Fibroblast of skin of scalp (primary cell): ENCODE results near the gene FAM72C. TPM values are rescaled to one million over a fixed set of nuclear protein-coding genes. Genes with fewer than 3 reads are reported as not detected.
"Not testable (repeated sequence)": the region's sequence is repeated elsewhere in the genome, so short reads cannot be mapped to it uniquely, and the experiment has no call there.

Experiments used
- DNase-seq: peaks from one replicate; pipeline ENCODE4 v3.0.0-alpha.2; 2013
- polyA plus RNA-seq, 2 experiments: library from polyadenylated mRNA; unstranded; fragments of 120-200 nt; gene quantifications; one replicate each; pipeline ENCODE4 v1.2.1, GENCODE V29; 2013; ENCODE audit not compliant: insufficient read length in 2 of 2

The FAM72C gene
- polyA plus RNA-seq (2013, experiment 1 of 2; ENCODE audit: insufficient read length): 2.3 TPM
- 1.5 TPM for polyA plus RNA-seq (2013, experiment 2 of 2; ENCODE audit: insufficient read length)

- not testable (repeated sequence) for DNase-seq
Observed at GRCh38 chr1:143971924-143972700, at the start of gene FAM72C. FAM72C (minus strand) TSS chr1:143971986; CDS start chr1:143971141, 845 bp downstream.

- not testable (repeated sequence) for DNase-seq
Observed at GRCh38 chr1:144020001-144020738, 48.4 kb upstream of the FAM72C start.

- DNase-seq: not testable (repeated sequence)
Observed at GRCh38 chr1:144019101-144019500, 47.3 kb upstream of the FAM72C start.

- DNase-seq: not testable (repeated sequence)
Observed at GRCh38 chr1:144015180-144015966, 43.6 kb upstream of the FAM72C start.

DNA sequence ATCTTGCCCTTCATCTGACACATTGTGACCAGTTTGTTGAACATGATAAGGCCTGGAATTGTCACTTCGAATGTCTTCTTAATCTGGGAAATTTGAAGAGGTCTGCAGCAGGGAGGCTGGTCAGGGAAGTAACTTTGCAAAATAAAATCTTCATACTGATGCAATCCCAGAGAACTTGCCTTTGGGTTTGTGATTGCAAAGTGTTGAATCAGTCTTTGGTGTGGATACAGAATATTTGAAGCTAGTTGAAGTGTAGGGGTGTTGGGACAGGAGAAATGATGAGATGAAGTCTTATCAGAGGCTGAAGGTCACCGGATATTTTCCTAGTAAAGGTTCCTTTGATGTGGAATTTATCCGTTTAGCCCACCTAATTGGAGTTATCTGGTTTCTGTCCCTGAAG, 42.7 kb upstream of the FAM72C start:
- DNase-seq: not testable (repeated sequence)

DNA sequence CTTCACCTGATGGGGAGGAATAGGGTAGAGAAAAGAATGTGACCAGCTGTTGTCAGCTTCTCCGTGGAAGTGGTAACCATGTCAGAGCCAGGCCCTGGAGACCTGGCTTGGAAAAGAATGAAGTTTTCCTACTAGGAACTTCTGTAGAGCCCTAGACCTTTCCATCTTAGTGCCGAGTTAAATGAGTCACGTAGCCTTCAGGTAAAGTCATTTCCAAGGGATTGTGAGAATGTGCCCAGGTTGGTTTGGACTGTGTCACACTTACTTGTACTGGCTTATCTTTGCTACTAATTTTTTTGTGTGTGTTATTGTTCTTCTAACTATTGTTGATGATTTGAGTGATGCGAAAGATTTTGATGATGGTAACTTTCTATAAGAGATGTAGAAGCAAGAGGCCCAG, 42.3 kb upstream of the FAM72C start:
- DNase-seq: not testable (repeated sequence)

- DNase-seq: not testable (repeated sequence)
Observed at GRCh38 chr1:144012168-144012733, 40.5 kb upstream of the FAM72C start.

DNA sequence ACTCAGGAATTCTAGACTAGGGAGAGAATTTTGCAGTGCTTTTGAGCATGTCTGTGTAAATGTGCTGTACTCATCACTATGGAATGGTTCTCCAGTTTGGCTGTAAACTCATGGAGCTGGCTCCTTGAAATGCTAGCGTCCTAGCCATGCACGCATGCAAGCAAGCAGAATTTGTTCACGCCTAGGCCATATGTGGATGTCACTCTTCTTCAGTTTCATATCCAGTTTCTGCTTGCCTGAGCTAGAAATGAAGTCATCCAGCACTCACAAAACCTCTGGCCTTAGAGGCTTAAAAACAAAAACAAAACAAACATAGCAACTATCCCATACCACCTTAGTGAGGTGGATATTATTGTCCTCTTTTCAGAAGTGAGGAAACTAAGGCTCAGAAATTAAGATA, 37.6 kb upstream of the FAM72C start:
- DNase-seq: not testable (repeated sequence)

- DNase-seq: not testable (repeated sequence)
Observed at GRCh38 chr1:144004259-144004658, 32.5 kb upstream of the FAM72C start.

DNA sequence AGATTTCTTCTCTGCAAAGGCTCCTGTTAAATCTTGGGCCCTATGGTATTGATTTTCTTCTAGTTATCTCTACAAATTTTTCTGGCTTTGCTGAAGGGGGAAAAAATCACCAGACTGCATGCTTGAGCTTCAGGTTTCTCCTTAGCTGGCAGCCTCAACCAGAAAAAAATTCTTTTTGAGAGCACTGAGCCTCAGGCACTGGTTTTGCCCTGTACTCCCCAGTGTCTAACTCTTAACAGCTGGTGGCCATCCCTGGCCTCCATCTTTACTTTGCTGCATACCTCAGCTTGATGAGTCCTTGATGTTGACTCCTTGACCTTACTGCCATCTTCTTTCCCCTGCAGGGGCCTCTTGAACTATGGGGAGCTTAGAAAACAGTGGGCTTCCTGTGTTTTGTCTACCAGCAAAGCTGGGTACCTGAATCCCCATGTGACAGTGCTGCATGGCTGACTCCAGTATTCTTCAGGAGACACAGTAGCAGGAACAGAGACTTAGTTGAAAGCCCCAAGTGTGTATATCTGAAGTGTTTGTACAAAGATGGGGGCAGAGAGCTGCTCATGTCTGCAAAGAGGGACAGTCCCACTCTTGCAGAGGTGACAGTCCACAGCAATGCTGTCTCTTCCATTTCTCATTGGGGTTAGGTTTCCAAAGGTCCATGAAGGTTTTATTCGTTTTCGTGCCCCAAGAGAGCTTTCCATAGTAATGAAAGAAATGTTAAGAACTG, 31.7 kb upstream of the FAM72C start:
- not testable (repeated sequence) for DNase-seq

- DNase-seq: peak; percentile 0
Observed at GRCh38 chr1:144002141-144002881, 30.5 kb upstream of the FAM72C start.

DNA sequence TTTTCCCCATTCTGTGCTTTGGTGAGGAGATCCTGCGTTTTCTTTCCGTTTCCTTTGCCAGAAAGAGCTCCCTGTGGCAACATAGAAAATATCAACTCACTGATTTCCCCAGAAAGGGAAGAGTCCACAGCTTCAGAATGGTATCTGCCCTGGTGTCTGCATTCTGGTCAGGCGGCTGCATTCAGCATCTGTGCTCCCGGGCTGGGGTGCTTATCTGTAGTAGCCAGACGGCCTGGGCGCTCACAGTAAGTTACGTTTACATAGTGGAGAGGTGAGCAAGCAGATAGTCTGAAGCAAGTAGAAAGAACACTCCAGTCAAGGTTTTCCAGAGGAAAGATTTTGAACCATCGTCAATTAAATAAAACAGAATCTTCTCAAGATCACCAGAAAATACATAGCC, 29.3 kb upstream of the FAM72C start:
- not testable (repeated sequence) for DNase-seq

DNA sequence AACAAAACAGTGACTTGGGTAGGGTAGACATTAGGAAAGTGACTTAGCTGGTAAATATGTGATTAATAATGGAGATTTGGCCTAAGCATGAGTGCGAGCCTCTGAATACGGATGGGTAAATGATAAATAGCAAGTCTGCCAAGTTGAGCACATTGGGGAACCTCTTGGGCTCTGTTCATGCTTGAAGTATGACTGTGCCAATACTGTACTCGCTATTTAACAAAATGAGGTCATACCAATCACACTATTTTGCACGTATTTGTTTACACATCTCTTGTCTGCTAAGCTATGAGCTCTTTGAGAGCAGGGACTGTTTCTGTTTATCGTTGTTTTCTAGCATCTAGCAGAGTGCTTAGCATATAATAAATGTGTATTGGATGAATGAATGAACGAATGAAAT, 24.2 kb upstream of the FAM72C start:
- DNase-seq: not testable (repeated sequence)

DNA sequence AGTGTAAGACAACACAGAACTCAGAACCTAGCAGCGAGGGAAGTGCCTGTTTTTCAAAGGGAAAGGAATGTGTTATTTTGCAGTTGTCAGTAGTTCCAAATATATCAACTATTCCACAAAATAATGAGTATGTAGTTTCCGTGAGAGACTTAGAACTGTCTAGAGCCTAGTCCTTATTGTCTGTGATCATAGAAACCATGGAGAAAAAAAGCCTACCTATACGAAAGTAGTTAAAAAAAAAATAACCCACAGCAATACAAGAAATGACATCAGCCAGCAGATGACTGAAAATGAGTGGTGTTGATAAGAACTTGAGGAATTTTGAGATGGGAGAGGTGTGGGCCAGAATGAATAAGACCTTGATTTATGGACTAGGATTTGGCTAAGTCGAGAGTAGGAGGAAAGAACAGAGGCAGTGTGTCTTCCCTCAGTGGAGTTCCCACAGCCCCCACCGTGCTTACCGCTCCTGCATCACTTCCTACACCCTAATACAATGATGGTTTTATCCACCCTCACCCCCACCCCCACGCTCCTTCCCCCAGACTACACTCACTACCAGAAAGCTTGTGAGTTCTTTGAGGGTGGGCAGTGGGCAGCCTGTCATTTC, 21.6 kb upstream of the FAM72C start:
- not testable (repeated sequence) for DNase-seq

DNA sequence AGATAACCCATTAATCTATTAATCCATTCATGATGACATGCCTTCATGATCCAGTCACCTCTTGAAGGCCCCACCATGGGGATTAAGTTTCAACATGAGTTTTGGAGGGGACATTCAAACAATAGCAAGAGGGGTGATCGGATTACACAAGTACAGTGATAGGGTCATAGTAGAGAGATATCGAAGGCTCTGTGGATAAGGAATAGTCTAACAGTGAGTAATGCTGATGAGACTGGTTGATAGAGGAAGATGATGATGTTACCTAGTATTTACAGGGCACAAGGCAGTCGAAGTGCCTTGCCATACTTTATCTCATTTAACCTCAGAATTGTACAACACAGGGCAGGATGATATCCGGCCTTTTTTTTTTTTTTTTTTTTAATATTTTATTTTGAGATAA, 18.9 kb upstream of the FAM72C start:
- not testable (repeated sequence) for DNase-seq

DNA sequence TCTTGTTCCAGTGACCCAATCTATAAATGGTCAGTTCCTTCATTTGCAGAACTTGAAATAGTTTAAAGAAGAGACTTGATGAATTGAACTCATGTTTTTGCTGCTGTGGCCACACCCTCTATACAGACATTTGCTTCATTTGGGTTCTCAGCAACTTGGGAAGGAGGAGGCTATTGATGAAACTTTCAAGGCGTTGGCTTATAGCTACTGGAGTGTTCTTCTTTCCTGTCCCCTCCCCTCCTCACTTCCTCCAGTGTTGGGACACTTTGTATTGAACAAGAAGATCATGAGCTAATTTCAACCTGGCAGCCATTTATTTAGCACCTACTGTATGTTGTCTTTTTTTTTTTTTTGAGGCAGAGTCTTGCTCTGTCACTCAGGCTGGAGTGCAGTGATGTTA, 17.9 kb upstream of the FAM72C start:
- not testable (repeated sequence) for DNase-seq

GRCh38 chr1:143989427-143989712, 17.6 kb upstream of the FAM72C start:
- DNase-seq: not testable (repeated sequence)

DNA sequence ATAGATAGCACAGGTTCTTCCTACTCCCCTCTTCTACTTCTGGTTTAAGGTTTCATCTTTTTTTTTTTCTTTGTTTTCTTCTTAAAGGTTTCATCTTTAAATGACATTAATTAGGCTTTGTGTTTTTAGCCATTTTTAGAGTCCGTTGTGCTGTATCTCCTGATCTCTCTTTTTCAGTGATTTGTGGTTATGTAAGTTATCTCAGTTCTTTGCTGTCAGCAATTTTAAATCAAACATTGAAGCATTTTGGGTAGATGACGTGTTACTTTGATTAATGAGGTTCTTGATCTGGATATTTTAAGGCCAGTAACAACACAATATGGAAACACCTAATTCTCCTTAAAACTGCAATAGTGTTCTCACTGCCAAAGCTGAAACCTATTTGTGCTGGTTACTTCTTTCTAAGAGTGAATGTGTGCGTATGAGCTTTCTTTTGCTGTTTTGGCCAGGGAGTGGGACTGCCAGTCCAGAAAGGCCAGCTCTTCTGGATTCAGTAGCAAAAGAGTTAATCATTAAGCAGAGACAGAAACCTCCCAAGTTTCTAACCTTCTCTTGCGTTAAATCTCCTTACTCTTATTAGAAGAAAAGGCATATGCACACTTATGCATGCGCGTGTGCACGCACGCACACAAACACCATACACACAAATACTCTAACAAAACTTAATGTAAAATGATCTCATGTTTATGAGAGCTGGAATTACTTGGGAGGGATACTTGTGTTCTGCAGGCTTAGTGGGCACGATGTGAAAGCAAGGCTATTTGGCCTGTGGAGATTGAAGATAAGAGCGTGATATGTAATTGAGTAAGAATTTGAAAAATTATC, 17.0 kb upstream of the FAM72C start:
- DNase-seq: not testable (repeated sequence)

GRCh38 chr1:143987868-143988267, 16.1 kb upstream of the FAM72C start:
- not testable (repeated sequence) for DNase-seq
